Mesenchymal stem cell (in vitro differentiated cells and primary cell): ENCODE results near the gene MEAK7.

ENCODE experiments used
- DNase-seq: peaks from one replicate; pipeline ENCODE4 v3.0.0-alpha.2; 2013
- H2AFZ ChIP-seq: one replicate; pipeline ENCODE4 v1.6.1; 2013; ENCODE audit warnings: low read depth, mild to moderate bottlenecking, control low read depth, inconsistent platforms, low read length, moderate library complexity
- H2AK5ac ChIP-seq: 2 replicates; pipeline ENCODE4 v1.6.1; 2013; ENCODE audit warnings: low read length, moderate library complexity, mild to moderate bottlenecking, inconsistent platforms; ENCODE audit not compliant: severe bottlenecking
- H2BK120ac ChIP-seq: one replicate; pipeline ENCODE4 v1.6.1; 2013; ENCODE audit warnings: low read depth, mild to moderate bottlenecking, inconsistent platforms, low read length, moderate library complexity
- H2BK12ac ChIP-seq, 2 experiments: one replicate each; pipeline ENCODE4 v1.6.1; 2013; ENCODE audit warnings: inconsistent platforms in 2 of 2, low read length in 2 of 2, mild to moderate bottlenecking in 2 of 2, moderate library complexity in 2 of 2, control low read depth in 1 of 2
- H2BK15ac ChIP-seq: one replicate; pipeline ENCODE4 v1.6.1; 2013; ENCODE audit warnings: mild to moderate bottlenecking, low read depth, inconsistent platforms; ENCODE audit not compliant: poor library complexity, severe bottlenecking
- H2BK5ac ChIP-seq: 2 replicates; pipeline ENCODE4 v1.6.1; 2013; ENCODE audit warnings: low read depth, mild to moderate bottlenecking, low read length, control low read depth, inconsistent platforms; ENCODE audit not compliant: poor library complexity, severe bottlenecking
- H3K14ac ChIP-seq, 2 experiments: one replicate each; pipeline ENCODE4 v1.6.1; 2013; ENCODE audit warnings: inconsistent platforms in 2 of 2, low read length in 2 of 2, control low read depth in 1 of 2, mild to moderate bottlenecking in 1 of 2, moderate library complexity in 1 of 2
- H3K18ac ChIP-seq, 2 experiments: one replicate each; pipeline ENCODE4 v1.6.1; 2013; ENCODE audit warnings: inconsistent platforms in 2 of 2, low read length in 2 of 2, control low read depth in 1 of 2, low read depth in 1 of 2, mild to moderate bottlenecking in 1 of 2
- H3K23ac ChIP-seq, 2 experiments: one replicate each; pipeline ENCODE4 v1.6.1; 2013; ENCODE audit warnings: inconsistent platforms in 2 of 2, low read length in 2 of 2, mild to moderate bottlenecking in 2 of 2, moderate library complexity in 2 of 2, control low read depth in 1 of 2
- H3K27ac ChIP-seq: 2 replicates; pipeline ENCODE4 v1.5.1; 2013; ENCODE audit warnings: mild to moderate bottlenecking, moderate library complexity, low read length, control low read depth, inconsistent platforms; ENCODE audit not compliant: poor library complexity, severe bottlenecking
- H3K27me3 ChIP-seq, 2 experiments: 2 replicates each; pipeline versions ENCODE4 v1.6.1 to v1.7.0; 2013; ENCODE audit warnings: low read length in 2 of 2, mild to moderate bottlenecking in 2 of 2, moderate library complexity in 2 of 2, control low read depth in 1 of 2, inconsistent platforms in 1 of 2; ENCODE audit not compliant: control insufficient read depth in 1 of 2, insufficient read depth in 1 of 2
- H3K36me3 ChIP-seq, 2 experiments: 2 replicates each; pipeline versions ENCODE4 v1.6.1 to v1.7.0; 2013; ENCODE audit warnings: low read length in 2 of 2, control low read depth in 1 of 2, inconsistent platforms in 1 of 2, low read depth in 1 of 2, mild to moderate bottlenecking in 1 of 2; ENCODE audit not compliant: insufficient read depth in 2 of 2, control insufficient read depth in 1 of 2
- H3K4ac ChIP-seq, 2 experiments: one replicate each; pipeline ENCODE4 v1.6.1; 2013; ENCODE audit warnings: inconsistent platforms in 2 of 2, low read length in 2 of 2, mild to moderate bottlenecking in 2 of 2, moderate library complexity in 2 of 2, control low read depth in 1 of 2, low read depth in 1 of 2
- H3K4me1 ChIP-seq: 2 replicates; pipeline ENCODE4 v1.6.1; 2013; ENCODE audit warnings: low read depth, low read length, control low read depth; ENCODE audit not compliant: control insufficient read depth, insufficient read depth
- H3K4me2 ChIP-seq: 2 replicates; pipeline ENCODE4 v1.6.1; 2013; ENCODE audit warnings: low read length, mild to moderate bottlenecking, inconsistent platforms; ENCODE audit not compliant: poor library complexity, severe bottlenecking
- H3K4me3 ChIP-seq, 2 experiments: 2 replicates each; pipeline versions ENCODE4 v1.5.1 to v1.7.0; 2013; ENCODE audit warnings: low read length in 2 of 2, mild to moderate bottlenecking in 2 of 2, control low read depth in 1 of 2, low read depth in 1 of 2; ENCODE audit not compliant: insufficient read depth in 1 of 2
- H3K79me1 ChIP-seq: replicated peaks from 2 replicates; pipeline ENCODE4 v1.6.1; 2013; ENCODE audit warnings: mild to moderate bottlenecking, control low read depth, low read length, inconsistent platforms; ENCODE audit not compliant: poor library complexity, severe bottlenecking
- H3K9ac ChIP-seq: 2 replicates; pipeline ENCODE4 v1.7.0; 2013; ENCODE audit warnings: mild to moderate bottlenecking, low read length, moderate library complexity
- H3K9me3 ChIP-seq: 2 replicates; pipeline ENCODE4 v1.7.0; 2013; ENCODE audit warnings: mild to moderate bottlenecking, low read length; ENCODE audit not compliant: control insufficient read depth
- H4K8ac ChIP-seq: one replicate; pipeline ENCODE4 v1.6.1; 2013; ENCODE audit warnings: inconsistent platforms, mild to moderate bottlenecking, low read length, moderate library complexity
- H4K91ac ChIP-seq: one replicate; pipeline ENCODE4 v1.6.1; 2013; ENCODE audit warnings: mild to moderate bottlenecking, low read length, inconsistent platforms
- WGBS: methylation state at CpG from one replicate; pipeline ENCODE4 v1.1.7; 2013; ENCODE audit warnings: mixed read lengths; 5-methylcytosine and 5-hydroxymethylcytosine counted together

The MEAK7 gene

DNA sequence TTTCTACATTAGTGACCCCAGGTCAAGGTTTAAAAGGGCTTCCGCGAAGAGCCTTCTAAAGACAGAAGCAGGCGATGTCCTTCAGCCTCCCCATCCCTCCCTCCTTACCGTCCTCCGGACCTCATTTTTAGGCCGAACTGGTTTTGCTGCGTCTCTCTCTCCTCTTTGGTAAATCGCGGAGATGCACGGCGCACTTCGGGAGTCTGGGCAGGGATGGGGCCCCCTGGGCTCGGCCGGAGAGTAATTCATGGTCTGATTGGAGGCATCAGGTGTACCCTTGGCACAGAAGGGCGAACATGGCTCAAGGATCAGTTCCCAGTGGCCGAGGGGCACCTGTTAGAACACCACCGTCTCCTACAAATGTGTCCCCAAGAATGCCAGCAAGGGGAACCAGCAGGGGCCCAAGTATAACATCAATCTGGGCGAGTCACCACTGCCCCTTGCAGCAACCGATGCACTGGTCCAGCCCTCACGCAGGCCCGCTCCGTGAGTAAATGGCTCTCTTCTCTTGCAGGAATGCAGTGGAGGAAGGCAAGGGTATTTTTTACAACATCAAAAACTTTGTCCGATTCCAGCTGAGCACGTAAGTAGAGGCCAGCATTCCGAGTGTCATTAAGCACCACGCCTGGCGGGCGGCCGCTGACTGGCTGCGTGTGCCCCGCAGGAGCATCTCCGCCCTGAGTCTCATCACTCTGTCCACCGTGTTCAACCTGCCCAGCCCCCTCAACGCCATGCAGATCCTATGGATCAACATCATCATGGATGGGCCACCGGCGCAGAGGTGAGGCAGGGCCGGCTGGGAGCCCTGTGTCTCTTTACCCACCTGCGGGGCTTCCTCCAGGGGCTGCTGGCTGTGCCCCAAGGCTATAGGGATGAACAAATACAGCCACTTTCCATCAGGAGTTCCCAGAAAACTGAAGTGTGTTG, 45.6 kb downstream of the MEAK7 start:
- peaks cover 8% of the 10 kb centered on the region for H3K79me1 ChIP-seq
- H3K36me3 ChIP-seq: peaks cover 30 to 53% of the 10 kb centered on the region in 2 experiments
- no peak overlapping the region for H2BK15ac ChIP-seq
- H3K9ac ChIP-seq: no peak overlapping the region
- H4K91ac ChIP-seq: no peak overlapping the region
- no peak for DNase-seq
- no peak overlapping the region for H3K4me3 ChIP-seq
- H3K18ac ChIP-seq: no peak overlapping the region
- 98% methylated on average over 38 of the region's 38 CpGs for WGBS
- H2AK5ac ChIP-seq: no peak overlapping the region
- H2BK120ac ChIP-seq: no peak overlapping the region
- no peak overlapping the region for H2AFZ ChIP-seq
- no peak overlapping the region for H2BK12ac ChIP-seq
- H3K23ac ChIP-seq: no peak overlapping the region
- no peaks in the 10 kb centered on the region for H3K27me3 ChIP-seq
- H4K8ac ChIP-seq: no peak overlapping the region
- no peaks in the 10 kb centered on the region for H3K9me3 ChIP-seq
- H3K4ac ChIP-seq: no peak overlapping the region
- no peak overlapping the region for H2BK5ac ChIP-seq
- H3K4me1 ChIP-seq: no peaks in the 10 kb centered on the region
- no peak overlapping the region for H3K27ac ChIP-seq
- no peak overlapping the region for H3K14ac ChIP-seq
- H3K4me2 ChIP-seq: no peak overlapping the region

DNA sequence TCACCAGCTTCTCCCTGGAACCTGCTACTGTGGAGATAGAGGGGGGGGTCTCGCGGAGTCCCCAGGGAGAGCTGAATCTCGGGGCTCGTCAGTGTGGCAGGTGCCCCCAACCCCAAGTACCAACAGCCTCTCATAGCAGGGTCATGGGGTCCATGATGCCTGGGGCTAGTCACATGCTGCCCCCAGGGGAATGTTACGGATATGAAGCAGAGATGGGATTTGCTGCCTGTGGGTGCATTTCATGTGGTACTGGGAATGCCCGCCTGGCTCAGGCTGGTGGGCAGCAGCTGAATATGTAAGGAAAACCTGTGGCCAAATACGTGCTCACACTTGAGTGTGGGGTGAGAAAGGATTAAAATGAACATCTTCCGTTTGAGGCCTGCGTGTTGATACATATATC, 49.4 kb downstream of the MEAK7 start:
- WGBS: 90% methylated on average over 9 of the region's 9 CpGs
- no peak for DNase-seq
- H3K36me3 ChIP-seq: peaks cover 13 to 21% of the 10 kb centered on the region in 2 experiments
- no peaks in the 10 kb centered on the region for H3K4me1 ChIP-seq
- no peak overlapping the region for H3K14ac ChIP-seq
- H2AK5ac ChIP-seq: no peak overlapping the region
- H4K8ac ChIP-seq: no peak overlapping the region
- H3K4me2 ChIP-seq: no peak overlapping the region
- no peak overlapping the region for H3K4me3 ChIP-seq
- no peak overlapping the region for H3K23ac ChIP-seq
- no peaks in the 10 kb centered on the region for H3K9me3 ChIP-seq
- H2BK120ac ChIP-seq: no peak overlapping the region
- H2BK12ac ChIP-seq: no peak overlapping the region
- H2BK5ac ChIP-seq: no peak overlapping the region
- no peak overlapping the region for H4K91ac ChIP-seq
- no peak overlapping the region for H3K4ac ChIP-seq
- H3K27ac ChIP-seq: no peak overlapping the region
- H3K9ac ChIP-seq: no peak overlapping the region
- peaks cover 0 to 4% of the 10 kb centered on the region in 2 experiments for H3K27me3 ChIP-seq
- H3K79me1 ChIP-seq: no peaks in the 10 kb centered on the region
- no peak overlapping the region for H3K18ac ChIP-seq
- H2AFZ ChIP-seq: no peak overlapping the region
- no peak overlapping the region for H2BK15ac ChIP-seq
